BJ (cell line): ENCODE results near the gene AUH. TPM values are rescaled to one million over a fixed set of nuclear protein-coding genes. Genes with fewer than 3 reads are reported as not detected.

Source experiments
- CTCF ChIA-PET: fragments of 350-600 bp; formaldehyde crosslinking; extraction: SDS; loops from one replicate; lab custom pipeline; 2021; ENCODE audit warnings: antibody characterized with exemption, inconsistent platforms; lab: Yijun Ruan, JAX
- POLR2A ChIA-PET: fragments of 300-600 bp; sonication (Branson Sonifier 250); formaldehyde crosslinking; extraction: SDS; loops from one replicate; lab custom pipeline; 2021; ENCODE audit warnings: antibody characterized with exemption; lab: Charles Lee
- DNase-seq: peaks from one replicate; pipeline ENCODE4 v3.0.0-alpha.2; 2011; ENCODE audit warnings: low read depth
- H3K27me3 ChIP-seq: 2 replicates; pipeline ENCODE4 v1.6.0; 2011; ENCODE audit warnings: low read length; ENCODE audit not compliant: control insufficient read depth, insufficient read depth
- H3K36me3 ChIP-seq: 2 replicates; pipeline ENCODE4 v1.5.1; 2011; ENCODE audit warnings: low read length; ENCODE audit not compliant: control insufficient read depth, insufficient read depth
- H3K4me3 ChIP-seq: 2 replicates; pipeline ENCODE4 v1.5.1; 2011; ENCODE audit warnings: low read depth, mild to moderate bottlenecking, control low read depth, low read length
- polyA plus RNA-seq: library from polyadenylated mRNA; depleted of rRNA; stranded (reverse); fragments of >200 nt; gene quantifications from 2 replicates; pipeline ENCODE4 v1.2.3, GENCODE V29; 2011
- TF ChIP-seq, protein P1 (sequence below): IDR thresholded peaks from 2 replicates; pipeline ENCODE4 v1.5.1; 2011; ENCODE audit warnings: low read depth, mild to moderate bottlenecking, control low read depth, inconsistent platforms, low read length, moderate library complexity; ENCODE audit not compliant: insufficient read depth

Gene AUH
- polyA plus RNA-seq, 1 experiment, result 4.1 TPM

GRCh38 chr9:91395553-91396471, 34.1 kb upstream of the AUH start:
- Histone ChIP-seq H3K27me3 (no peaks in the 10 kb centered on the region), H3K36me3 (no peaks in the 10 kb centered on the region), H3K4me3 (no peak overlapping the region)
- peak; percentile 62 for DNase-seq
- ChIA-PET POLR2A (no interaction called here), CTCF (interaction anchor here (0.9 kb wide), 1 partner anchor 10 kb away, joined by 4 read pairs; no protein-coding TSS in a partner anchor)
- TF ChIP-seq, protein P1, sequence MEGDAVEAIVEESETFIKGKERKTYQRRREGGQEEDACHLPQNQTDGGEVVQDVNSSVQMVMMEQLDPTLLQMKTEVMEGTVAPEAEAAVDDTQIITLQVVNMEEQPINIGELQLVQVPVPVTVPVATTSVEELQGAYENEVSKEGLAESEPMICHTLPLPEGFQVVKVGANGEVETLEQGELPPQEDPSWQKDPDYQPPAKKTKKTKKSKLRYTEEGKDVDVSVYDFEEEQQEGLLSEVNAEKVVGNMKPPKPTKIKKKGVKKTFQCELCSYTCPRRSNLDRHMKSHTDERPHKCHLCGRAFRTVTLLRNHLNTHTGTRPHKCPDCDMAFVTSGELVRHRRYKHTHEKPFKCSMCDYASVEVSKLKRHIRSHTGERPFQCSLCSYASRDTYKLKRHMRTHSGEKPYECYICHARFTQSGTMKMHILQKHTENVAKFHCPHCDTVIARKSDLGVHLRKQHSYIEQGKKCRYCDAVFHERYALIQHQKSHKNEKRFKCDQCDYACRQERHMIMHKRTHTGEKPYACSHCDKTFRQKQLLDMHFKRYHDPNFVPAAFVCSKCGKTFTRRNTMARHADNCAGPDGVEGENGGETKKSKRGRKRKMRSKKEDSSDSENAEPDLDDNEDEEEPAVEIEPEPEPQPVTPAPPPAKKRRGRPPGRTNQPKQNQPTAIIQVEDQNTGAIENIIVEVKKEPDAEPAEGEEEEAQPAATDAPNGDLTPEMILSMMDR, result no peak

GRCh38 chr9:91395106-91395552, 33.4 kb upstream of the AUH start:
- CTCF ChIA-PET, result no interaction called here
- no peak overlapping the region for H3K4me3 ChIP-seq
- POLR2A ChIA-PET, result no interaction called here
- DNase-seq, result no peak
- TF ChIP-seq, protein P1, result no peak
- H3K27me3 ChIP-seq, result no peaks in the 10 kb centered on the region
- no peaks in the 10 kb centered on the region for H3K36me3 ChIP-seq

- H3K27me3 ChIP-seq, result no peaks in the 10 kb centered on the region
- POLR2A ChIA-PET, result no interaction called here
- DNase-seq, result no peak
- H3K4me3 ChIP-seq, result no peak overlapping the region
- TF ChIP-seq, protein P1, result no peak
- CTCF ChIA-PET, result no interaction called here
- H3K36me3 ChIP-seq, result no peaks in the 10 kb centered on the region
These were observed 32.1 kb upstream of the AUH start for GRCh38 chr9:91393826-91394225.

DNA sequence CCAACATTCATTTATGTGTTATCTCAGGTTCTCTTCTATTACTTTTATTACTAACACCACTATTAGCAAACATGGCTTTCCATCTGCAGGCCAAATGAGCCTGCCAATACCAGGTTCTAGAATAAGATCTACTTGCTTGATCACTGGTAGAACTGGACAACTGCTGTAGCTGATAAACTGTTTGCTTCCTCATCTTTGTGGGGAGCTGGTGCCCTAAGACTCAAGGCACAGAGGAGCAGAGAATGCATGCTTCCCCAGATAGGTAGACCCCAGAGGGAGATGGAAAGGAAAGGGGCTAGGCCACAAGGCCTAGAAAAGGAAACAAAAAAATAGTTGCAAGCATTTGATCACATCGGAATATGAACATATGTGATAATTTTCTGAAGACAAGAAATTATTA, 30.7 kb upstream of the AUH start:
- CTCF ChIA-PET, result interaction anchor here (0.6 kb wide), 2 partner anchors 292 to 349 kb away, joined by 3 read pairs; no protein-coding TSS in a partner anchor
- Histone ChIP-seq H3K4me3 (no peak overlapping the region), H3K36me3 (no peaks in the 10 kb centered on the region), H3K27me3 (no peaks in the 10 kb centered on the region)
- TF ChIP-seq, protein P1, result no peak
- POLR2A ChIA-PET, result no interaction called here
- no peak for DNase-seq

DNA sequence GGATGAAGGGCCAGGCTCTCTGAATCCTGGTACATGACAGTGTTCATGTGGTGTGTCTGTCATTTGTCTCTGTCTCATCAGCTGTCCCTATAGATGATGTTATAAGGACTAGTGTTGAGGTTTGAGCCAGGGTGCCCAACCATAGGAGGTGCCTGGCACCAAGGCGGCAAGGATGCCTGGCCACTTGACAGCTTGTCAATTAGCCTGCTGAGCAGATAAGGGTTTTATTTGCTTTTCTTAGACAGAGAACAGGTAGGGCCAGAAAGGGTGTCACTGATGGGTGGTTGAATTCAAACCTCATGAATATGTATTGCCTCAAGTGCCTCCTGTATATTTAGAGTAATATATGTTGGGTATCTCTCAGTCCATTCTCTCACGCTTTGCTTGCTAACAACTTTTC, 30.1 kb upstream of the AUH start:
- DNase-seq, result no peak
- no peaks in the 10 kb centered on the region for H3K27me3 ChIP-seq
- H3K36me3 ChIP-seq, result no peaks in the 10 kb centered on the region
- H3K4me3 ChIP-seq, result no peak overlapping the region
- POLR2A ChIA-PET, result no interaction called here
- TF ChIP-seq, protein P1, result no peak
- CTCF ChIA-PET, result no interaction called here
